Esophagus (tissue), 2 donors: ENCODE measurements around the gene RFX1. TPM values are rescaled to one million over a fixed set of nuclear protein-coding genes. Genes with fewer than 3 reads are reported as not detected.
"Not testable (repeated sequence)": the region's sequence is repeated elsewhere in the genome, so short reads cannot be mapped to it uniquely, and the experiment has no call there.

Experiments used
- H3K27ac ChIP-seq, 2 donors: one replicate each; pipeline ENCODE4 v1.5.1; 2013; ENCODE audit warnings: low read depth in 2 of 2, mild to moderate bottlenecking in 2 of 2, inconsistent platforms in 1 of 2, low read length in 1 of 2, moderate library complexity in 1 of 2
- H3K27me3 ChIP-seq, 2 donors: one replicate each; pipeline ENCODE4 v1.6.1; 2013; ENCODE audit warnings: low read length in 2 of 2, control low read depth in 1 of 2, mild to moderate bottlenecking in 1 of 2; ENCODE audit not compliant: insufficient read depth in 2 of 2, control insufficient read depth in 1 of 2
- H3K36me3 ChIP-seq, 2 donors: one replicate each; pipeline ENCODE4 v1.6.1; 2013; ENCODE audit warnings: low read length in 1 of 2; ENCODE audit not compliant: control insufficient read depth in 2 of 2, insufficient read depth in 2 of 2
- H3K4me1 ChIP-seq, 2 donors: one replicate each; pipeline ENCODE4 v1.6.1; 2013; ENCODE audit warnings: low read length in 1 of 2; ENCODE audit not compliant: control insufficient read depth in 2 of 2, insufficient read depth in 2 of 2
- H3K4me3 ChIP-seq, 2 donors: one replicate each; pipeline ENCODE4 v1.5.1; 2013; ENCODE audit warnings: low read length in 2 of 2, mild to moderate bottlenecking in 2 of 2, low read depth in 1 of 2, moderate library complexity in 1 of 2
- H3K9me3 ChIP-seq, 2 donors: one replicate each; pipeline ENCODE4 v1.6.1; 2013; ENCODE audit warnings: mild to moderate bottlenecking in 2 of 2, low read depth in 1 of 2, low read length in 1 of 2, moderate library complexity in 1 of 2; ENCODE audit not compliant: control insufficient read depth in 2 of 2, insufficient read depth in 1 of 2
- WGBS, 2 donors: extraction: QIAGEN DNeasy Blood & Tissue Kit; methylation state at CpG; one replicate each; pipeline ENCODE4 v1.1.7; 2013; 5-methylcytosine and 5-hydroxymethylcytosine counted together
- polyA plus RNA-seq, 2 donors: library from polyadenylated mRNA; stranded (reverse); fragments of 200-250 nt; gene quantifications; one replicate each; pipeline ENCODE4 v1.2.3, GENCODE V29; 2013
- donor health status: healthy with polysubstance abuse.
- donor health status: Bipolar disorder and iron deficiency.

RFX1 gene
- polyA plus RNA-seq, 2 donors = 3.8 to 6.6 TPM

GRCh38 chr19:14028901-14029300 lies 22.8 kb upstream of the RFX1 start:
- H3K27me3 ChIP-seq = no peaks in the 10 kb centered on the region
- no peaks in the 10 kb centered on the region for H3K4me1 ChIP-seq
- 77 to 83% methylated on average over 4 of the region's 4 CpGs for WGBS, 2 donors
- H3K9me3 ChIP-seq = no peaks in the 10 kb centered on the region
- H3K27ac ChIP-seq = no peak overlapping the region
- no peak overlapping the region for H3K4me3 ChIP-seq
- no peaks in the 10 kb centered on the region for H3K36me3 ChIP-seq

- WGBS, 2 donors = 71 to 72% methylated on average over 24 of the region's 24 CpGs
- no peak within 1 kb of the TSS for H3K27ac ChIP-seq
- no peaks in the 10 kb centered on the region for H3K27me3 ChIP-seq
- H3K4me1 ChIP-seq = no peaks in the 10 kb centered on the region
- H3K9me3 ChIP-seq = no peaks in the 10 kb centered on the region
- no peaks in the 10 kb centered on the region for H3K36me3 ChIP-seq
- no peak within 1 kb of the TSS for H3K4me3 ChIP-seq
Observed at GRCh38 chr19:14027856-14028450, 21.8 kb upstream of the RFX1 start, which contains the start of gene RLN3. Gene RLN3, plus strand, starts transcription at chr19:14028148. Its CDS starts 57 bp downstream, at chr19:14028205.

GRCh38 chr19:14026652-14027192 lies 20.6 kb upstream of the RFX1 start:
- not testable (repeated sequence) for H3K36me3 ChIP-seq, H3K4me3 ChIP-seq, H3K27me3 ChIP-seq, H3K9me3 ChIP-seq, H3K27ac ChIP-seq, H3K4me1 ChIP-seq
- WGBS, 2 donors = 89 to 94% methylated on average over 5 of the region's 5 CpGs

GRCh38 chr19:14023404-14024235 lies 17.5 kb upstream of the RFX1 start:
- Histone ChIP-seq H3K27me3 (no peaks in the 10 kb centered on the region), H3K4me3 (no peak overlapping the region), H3K27ac (no peak overlapping the region), H3K36me3 (no peaks in the 10 kb centered on the region), H3K4me1 (no peaks in the 10 kb centered on the region), H3K9me3 (no peaks in the 10 kb centered on the region)
- 55 to 65% methylated on average over 9 of the region's 9 CpGs for WGBS, 2 donors

GRCh38 chr19:14022469-14022868 lies 16.3 kb upstream of the RFX1 start:
- no peak overlapping the region for H3K27ac ChIP-seq
- H3K27me3 ChIP-seq = no peaks in the 10 kb centered on the region
- H3K36me3 ChIP-seq = no peaks in the 10 kb centered on the region
- no peaks in the 10 kb centered on the region for H3K9me3 ChIP-seq
- no peaks in the 10 kb centered on the region for H3K4me1 ChIP-seq
- no peak overlapping the region for H3K4me3 ChIP-seq
- WGBS, 2 donors = 86 to 93% methylated on average over 4 of the region's 4 CpGs

GRCh38 chr19:14021474-14021873 lies 15.4 kb upstream of the RFX1 start:
- Histone ChIP-seq H3K4me3 (no peak overlapping the region), H3K4me1 (no peaks in the 10 kb centered on the region), H3K9me3 (no peaks in the 10 kb centered on the region), H3K27me3 (no peaks in the 10 kb centered on the region), H3K36me3 (no peaks in the 10 kb centered on the region), H3K27ac (no peak overlapping the region)
- 57 to 66% methylated on average over 5 of the region's 5 CpGs for WGBS, 2 donors

- WGBS, 2 donors = 93 to 97% methylated on average over 3 of the region's 3 CpGs
- not testable (repeated sequence) for H3K4me3 ChIP-seq
Observed at GRCh38 chr19:14019739-14020138, 13.6 kb upstream of the RFX1 start.

GRCh38 chr19:14019100-14019499 lies 13.0 kb upstream of the RFX1 start:
- no peaks in the 10 kb centered on the region for H3K36me3 ChIP-seq
- no peak overlapping the region for H3K27ac ChIP-seq
- no peaks in the 10 kb centered on the region for H3K27me3 ChIP-seq
- H3K4me3 ChIP-seq = no peak overlapping the region
- H3K4me1 ChIP-seq = no peaks in the 10 kb centered on the region
- WGBS, 2 donors = 78 to 81% methylated on average over 6 of the region's 6 CpGs
- H3K9me3 ChIP-seq = no peaks in the 10 kb centered on the region

More at GRCh38 chr19:14019739-14020138, 13.6 kb upstream of the RFX1 start:
- not testable (repeated sequence) for H3K36me3 ChIP-seq, H3K27ac ChIP-seq, H3K27me3 ChIP-seq, H3K4me1 ChIP-seq, H3K9me3 ChIP-seq

- no peaks in the 10 kb centered on the region for H3K27me3 ChIP-seq
- H3K27ac ChIP-seq = no peak overlapping the region
- H3K4me3 ChIP-seq = no peak overlapping the region
- no peaks in the 10 kb centered on the region for H3K36me3 ChIP-seq
- H3K4me1 ChIP-seq = no peaks in the 10 kb centered on the region
- no peaks in the 10 kb centered on the region for H3K9me3 ChIP-seq
- WGBS, 2 donors = 54 to 76% methylated on average over 8 of the region's 8 CpGs
Observed at GRCh38 chr19:14015524-14016035, 9.5 kb upstream of the RFX1 start.
